GM13976 (cell line): Measurements from ENCODE around the gene GOLGA6L1.
"Not testable (repeated sequence)": the region's sequence is repeated elsewhere in the genome, so short reads cannot be mapped to it uniquely, and the experiment has no call there.

Source experiments
- DNase-seq: peaks from one replicate; pipeline ENCODE4 v3.0.0; 2012; ENCODE audit warnings: low spot score
- CTCF ChIP-seq: IDR thresholded peaks from 2 replicates; pipeline ENCODE4 v1.5.1; 2012; ENCODE audit warnings: borderline replicate concordance, mild to moderate bottlenecking; ENCODE audit not compliant: insufficient read depth; ENCODE audit errors: extremely low read depth, missing control alignments, control extremely low read depth
- in situ Hi-C: fragments of 300-500 bp; cut with MboI; formaldehyde crosslinking; loops from one replicate; pipeline ENCODE4 v1.12.0; 2022; ENCODE audit warnings: low sequenced_read_pairs, mixed read lengths, inconsistent platforms; ENCODE audit not compliant: unreplicated experiment

GOLGA6L1 gene

GRCh38 chr15:23136722-23137121 is at the start of gene GOLGA6L1:
GOLGA6L1 (minus strand) TSS chr15:23136822; CDS start chr15:23136731, 91 bp downstream.
- in situ Hi-C loops, DNase-seq: not testable (repeated sequence)

GRCh38 chr15:23181201-23181600 is 44.6 kb upstream of the GOLGA6L1 start:
- in situ Hi-C loops, DNase-seq: not testable (repeated sequence)

- DNase-seq, in situ Hi-C loops: not testable (repeated sequence)
Measured at GRCh38 chr15:23180547-23180927, 43.9 kb upstream of the GOLGA6L1 start.

- DNase-seq, in situ Hi-C loops: not testable (repeated sequence)
Measured at GRCh38 chr15:23179768-23180546, 43.3 kb upstream of the GOLGA6L1 start.

GRCh38 chr15:23176683-23177082 is 40.1 kb upstream of the GOLGA6L1 start:
- DNase-seq, in situ Hi-C loops: not testable (repeated sequence)

GRCh38 chr15:23175606-23176005 is 39.0 kb upstream of the GOLGA6L1 start:
- in situ Hi-C loops, DNase-seq: not testable (repeated sequence)

- DNase-seq, in situ Hi-C loops: not testable (repeated sequence)
Measured at GRCh38 chr15:23174609-23175140, 38.1 kb upstream of the GOLGA6L1 start.

- DNase-seq, in situ Hi-C loops: not testable (repeated sequence)
Measured at GRCh38 chr15:23132787-23133186, 3.8 kb downstream of the GOLGA6L1 start.

- no peak for TF ChIP-seq CTCF
- no peak for DNase-seq
- in situ Hi-C loops, result no loop called here
Measured at GRCh38 chr15:23118208-23118607, 18.4 kb downstream of the GOLGA6L1 start.

GRCh38 chr15:23095796-23096195 is 40.8 kb downstream of the GOLGA6L1 start:
- in situ Hi-C loops, result no loop called here
- no peak for TF ChIP-seq CTCF
- no peak for DNase-seq

- in situ Hi-C loops, result no loop called here
- no peak for TF ChIP-seq CTCF
- no peak for DNase-seq
Measured at GRCh38 chr15:23083115-23083514, 53.5 kb downstream of the GOLGA6L1 start.

- in situ Hi-C loops, DNase-seq: not testable (repeated sequence)
Measured at GRCh38 chr15:23081996-23082737, 54.5 kb downstream of the GOLGA6L1 start.
